HFF-Myc (cell line): Measurements from ENCODE around the gene PDE4D.
"Not testable (repeated sequence)": the region's sequence is repeated elsewhere in the genome, so short reads cannot be mapped to it uniquely, and the experiment has no call there.

ENCODE experiments used
- DNase-seq: peaks from one replicate; pipeline ENCODE4 v3.0.0-alpha.2; 2011; ENCODE audit warnings: low read depth; ENCODE audit errors: extremely low read depth
- H3K4me3 ChIP-seq: replicated peaks from 2 replicates; pipeline ENCODE4 v1.5.1; 2011; ENCODE audit warnings: low read depth, mild to moderate bottlenecking, control low read depth, low read length
- TF ChIP-seq, protein P1 (sequence below): IDR thresholded peaks from 2 replicates; pipeline ENCODE4 v1.5.1; 2012; ENCODE audit warnings: mild to moderate bottlenecking, low read depth, low read length, control low read depth; ENCODE audit errors: missing control alignments

PDE4D gene

DNA sequence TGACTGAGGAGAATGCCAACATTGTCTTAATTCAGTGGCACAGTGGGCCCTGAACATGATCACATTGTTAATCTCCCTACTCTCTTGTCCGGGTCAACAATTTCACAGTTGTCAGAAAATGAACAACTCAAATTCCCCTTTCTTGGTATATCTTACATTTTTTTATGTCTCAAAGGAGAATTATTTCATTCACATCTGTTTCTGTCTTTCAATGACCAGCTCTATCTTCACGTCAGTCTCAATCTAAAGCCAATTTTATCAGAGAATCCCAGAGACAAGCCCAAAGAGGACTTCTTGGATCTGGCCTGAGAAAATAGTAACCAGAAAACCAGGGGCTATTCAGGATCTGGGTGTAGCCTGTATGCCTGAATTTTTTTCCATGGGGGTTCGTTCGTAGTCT, 477.5 kb downstream of the PDE4D start:
- DNase-seq: no peak
- TF ChIP-seq, protein P1, sequence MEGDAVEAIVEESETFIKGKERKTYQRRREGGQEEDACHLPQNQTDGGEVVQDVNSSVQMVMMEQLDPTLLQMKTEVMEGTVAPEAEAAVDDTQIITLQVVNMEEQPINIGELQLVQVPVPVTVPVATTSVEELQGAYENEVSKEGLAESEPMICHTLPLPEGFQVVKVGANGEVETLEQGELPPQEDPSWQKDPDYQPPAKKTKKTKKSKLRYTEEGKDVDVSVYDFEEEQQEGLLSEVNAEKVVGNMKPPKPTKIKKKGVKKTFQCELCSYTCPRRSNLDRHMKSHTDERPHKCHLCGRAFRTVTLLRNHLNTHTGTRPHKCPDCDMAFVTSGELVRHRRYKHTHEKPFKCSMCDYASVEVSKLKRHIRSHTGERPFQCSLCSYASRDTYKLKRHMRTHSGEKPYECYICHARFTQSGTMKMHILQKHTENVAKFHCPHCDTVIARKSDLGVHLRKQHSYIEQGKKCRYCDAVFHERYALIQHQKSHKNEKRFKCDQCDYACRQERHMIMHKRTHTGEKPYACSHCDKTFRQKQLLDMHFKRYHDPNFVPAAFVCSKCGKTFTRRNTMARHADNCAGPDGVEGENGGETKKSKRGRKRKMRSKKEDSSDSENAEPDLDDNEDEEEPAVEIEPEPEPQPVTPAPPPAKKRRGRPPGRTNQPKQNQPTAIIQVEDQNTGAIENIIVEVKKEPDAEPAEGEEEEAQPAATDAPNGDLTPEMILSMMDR: no peak
- H3K4me3 ChIP-seq: no peak overlapping the region

DNA sequence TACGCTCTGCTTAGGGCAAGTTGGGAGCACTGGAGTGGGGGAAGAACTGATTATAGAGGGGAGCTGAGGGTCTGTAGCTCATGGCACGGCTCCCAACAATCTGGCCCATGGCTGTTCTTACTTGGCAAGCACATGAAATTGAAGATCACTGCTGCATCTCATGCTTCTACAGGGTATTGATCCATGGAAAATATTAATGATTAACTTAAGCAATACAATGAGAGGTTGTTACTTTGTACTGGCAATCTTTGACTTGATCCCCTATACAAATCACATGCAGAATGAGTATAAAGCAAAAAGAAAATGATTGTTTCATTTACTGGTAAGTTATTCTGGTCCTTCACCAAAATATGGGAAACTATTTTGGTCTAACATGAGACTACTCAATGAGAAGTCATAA, 481.1 kb downstream of the PDE4D start:
- TF ChIP-seq, protein P1: no peak

DNA sequence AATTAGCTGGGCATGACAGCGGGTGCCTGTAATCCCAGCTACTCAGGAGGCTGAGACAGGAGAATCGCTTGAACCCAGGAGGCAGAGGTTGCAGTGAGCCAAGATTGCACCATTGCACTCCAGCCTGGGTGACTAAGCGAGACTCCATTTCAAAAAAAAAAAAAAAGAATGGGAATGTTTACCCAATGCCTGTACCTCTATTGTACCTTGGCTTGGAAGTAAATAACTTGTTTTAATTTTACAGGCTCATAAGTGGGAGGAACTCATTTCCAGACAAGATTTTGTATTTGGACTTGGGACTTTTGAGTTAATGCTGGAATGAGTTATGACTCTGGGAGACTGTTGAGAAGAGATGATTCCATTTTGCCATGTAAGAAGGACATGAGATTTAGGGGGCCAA, 484.5 kb downstream of the PDE4D start:
- not testable (repeated sequence) for H3K4me3 ChIP-seq, DNase-seq

More for the DNA sequence above, 481.1 kb downstream of the PDE4D start:
- H3K4me3 ChIP-seq: no peak overlapping the region
- no peak for DNase-seq

DNA sequence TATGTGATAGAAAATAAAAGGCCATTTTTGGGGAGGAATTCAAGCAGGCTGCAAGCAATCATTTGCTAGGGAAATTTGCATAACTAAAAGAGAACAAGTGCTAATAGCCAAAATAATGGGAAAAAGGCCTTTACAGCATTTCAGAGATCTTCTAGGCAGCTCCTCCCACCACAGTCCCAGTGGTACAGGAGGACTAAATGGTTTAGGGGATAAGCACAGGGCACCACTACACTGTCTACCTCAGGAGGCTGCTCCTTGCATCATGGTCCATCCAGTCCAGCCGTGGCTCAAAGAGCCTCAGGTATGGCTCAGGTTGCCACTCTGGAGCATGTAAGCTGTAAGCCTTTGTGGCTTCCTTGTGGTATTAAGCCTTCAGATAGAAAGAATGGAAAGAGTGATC, 485.6 kb downstream of the PDE4D start:
- TF ChIP-seq, protein P1: no peak
- no peak overlapping the region for H3K4me3 ChIP-seq
- DNase-seq: no peak

DNA sequence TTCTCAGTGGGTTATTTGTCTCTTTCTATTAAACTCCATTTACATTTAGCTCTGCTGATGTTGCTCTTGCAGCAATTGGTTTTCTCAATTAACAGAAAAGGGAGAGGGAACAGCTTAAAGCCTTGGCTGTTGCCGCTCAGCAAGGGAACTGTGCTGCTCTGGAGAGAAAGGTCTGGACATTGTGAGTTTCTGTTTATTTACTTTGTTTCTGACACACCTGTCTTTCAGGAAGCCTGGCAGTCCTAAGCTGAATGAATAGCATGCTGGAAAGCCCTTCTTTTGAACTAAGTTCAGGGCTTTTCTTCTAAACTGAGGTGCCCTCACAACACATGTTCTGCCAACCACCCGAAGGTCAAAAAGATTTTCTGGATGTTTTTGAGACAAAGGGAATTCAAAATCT, 491.9 kb downstream of the PDE4D start:
- no peak overlapping the region for H3K4me3 ChIP-seq
- no peak for DNase-seq
- TF ChIP-seq, protein P1: no peak

DNA sequence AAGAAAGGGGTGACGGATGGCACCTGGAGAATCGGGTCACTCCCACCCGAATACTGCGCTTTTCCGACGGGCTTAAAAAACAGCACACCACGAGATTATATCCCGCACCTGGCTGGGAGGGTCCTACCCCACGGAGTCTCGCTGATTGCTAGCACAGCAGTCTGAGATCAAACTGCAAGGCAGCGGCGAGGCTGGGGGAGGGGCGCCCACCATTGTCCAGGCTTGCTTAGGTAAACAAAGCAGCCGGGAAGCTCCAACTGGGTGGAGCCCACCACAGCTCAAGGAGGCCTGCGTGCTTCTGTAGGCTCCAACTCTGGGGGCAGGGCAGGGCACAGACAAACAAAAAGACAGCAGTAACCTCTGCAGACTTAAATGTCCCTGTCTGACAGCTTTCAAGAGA, 498.6 kb downstream of the PDE4D start:
- H3K4me3 ChIP-seq, DNase-seq: not testable (repeated sequence)

DNA sequence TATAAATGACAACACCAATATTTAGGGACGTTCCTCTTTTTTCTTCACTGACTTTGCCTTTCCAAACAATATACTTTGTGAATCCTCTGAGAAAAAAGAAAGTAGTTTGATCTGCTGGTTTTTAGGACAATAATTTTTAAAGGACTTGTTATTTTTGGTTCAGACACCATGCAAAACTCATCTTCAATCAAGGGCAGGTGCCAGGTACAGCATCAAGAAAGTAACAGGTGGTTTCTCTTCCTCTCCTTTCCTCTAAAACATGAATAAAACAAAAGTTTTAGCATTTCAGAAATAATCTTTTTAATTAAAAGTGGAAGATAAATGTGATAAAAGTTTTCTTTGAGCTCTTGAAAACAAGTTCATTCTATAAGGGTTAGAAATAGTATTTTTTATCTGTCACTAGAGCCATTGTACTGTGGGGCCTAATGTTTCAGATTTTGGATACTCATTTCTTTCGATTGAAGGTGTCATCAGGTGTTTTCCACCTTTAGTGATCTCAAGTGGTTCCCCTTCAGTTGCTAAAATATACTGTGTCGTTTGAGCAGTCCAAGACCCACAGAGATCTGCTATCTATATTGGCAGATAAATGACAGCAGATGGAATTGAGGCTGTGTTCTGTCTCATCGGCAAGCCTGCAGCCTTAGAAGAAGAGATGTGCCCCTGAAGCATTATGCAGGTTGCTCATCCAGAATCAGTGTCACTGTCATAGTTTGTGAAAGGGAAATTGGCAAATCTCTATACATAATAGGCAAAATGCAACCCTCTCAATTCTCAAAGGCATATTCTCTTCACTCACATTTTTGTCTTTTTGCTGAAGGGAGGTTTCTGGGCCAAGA, 499.7 kb downstream of the PDE4D start:
- TF ChIP-seq, protein P1: no peak
- H3K4me3 ChIP-seq: no peak overlapping the region
- DNase-seq: no peak

DNA sequence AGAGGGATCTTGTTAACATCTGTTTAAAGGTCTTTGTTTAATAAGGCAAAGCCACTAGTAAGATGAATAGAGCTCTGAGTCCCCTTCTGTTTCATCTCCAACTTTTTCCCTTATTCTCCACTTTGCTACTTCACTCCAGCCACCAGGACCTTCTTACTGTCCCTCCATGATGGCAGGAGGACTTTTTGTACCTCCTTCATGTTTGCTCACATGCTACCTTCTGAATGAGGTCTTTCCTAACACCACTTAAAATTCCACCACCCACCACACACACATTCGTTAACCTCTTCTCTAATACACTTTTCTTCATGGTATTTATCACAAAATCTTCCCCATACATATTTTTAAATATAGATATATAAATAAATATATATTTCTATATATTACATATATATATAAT, 501.9 kb downstream of the PDE4D start:
- H3K4me3 ChIP-seq: no peak overlapping the region
- TF ChIP-seq, protein P1: no peak
- DNase-seq: no peak
